ENCODE results near the gene PLPPR3. TPM values are rescaled to one million over a fixed set of nuclear protein-coding genes. Genes with fewer than 3 reads are reported as not detected.
A peak's percentile ranks its signal among the peaks of the same experiment; 100 is the strongest.

PLPPR3 gene
- total and polyA plus RNA-seq, 9 of the 15 experiments (the other 6 are each of a cell fraction or from before 2014, with no cell fraction given): 0.01 to 48.2 (median 8.6) TPM

GRCh38 chr19:843180-843835 lies 21.6 kb upstream of the PLPPR3 start (continued):
- TF ChIP-seq TRIM25 (IDR thresholded peaks at IDR 0.05; ENCODE audit: borderline replicate concordance): no peak
- TF ChIP-seq RB1 (IDR thresholded peaks at IDR 0.05; ENCODE audit: low read depth): peak; percentile 41; the same call in 1 of the 2 replicates
- TF ChIP-seq JUN (IDR thresholded peaks at IDR 0.05; ENCODE audit: borderline replicate concordance, low read depth, low read length): no peak
- TF ChIP-seq JUN (CRISPR knock-in tag; IDR thresholded peaks at IDR 0.05; ENCODE audit: borderline replicate concordance): no peak
- no peak for TF ChIP-seq ZNF655 (CRISPR knock-in tag; IDR thresholded peaks at IDR 0.05)
- TF ChIP-seq E4F1 (CRISPR knock-in tag; IDR thresholded peaks at IDR 0.05; ENCODE audit: borderline replicate concordance): no peak
- TF ChIP-seq, protein P1, sequence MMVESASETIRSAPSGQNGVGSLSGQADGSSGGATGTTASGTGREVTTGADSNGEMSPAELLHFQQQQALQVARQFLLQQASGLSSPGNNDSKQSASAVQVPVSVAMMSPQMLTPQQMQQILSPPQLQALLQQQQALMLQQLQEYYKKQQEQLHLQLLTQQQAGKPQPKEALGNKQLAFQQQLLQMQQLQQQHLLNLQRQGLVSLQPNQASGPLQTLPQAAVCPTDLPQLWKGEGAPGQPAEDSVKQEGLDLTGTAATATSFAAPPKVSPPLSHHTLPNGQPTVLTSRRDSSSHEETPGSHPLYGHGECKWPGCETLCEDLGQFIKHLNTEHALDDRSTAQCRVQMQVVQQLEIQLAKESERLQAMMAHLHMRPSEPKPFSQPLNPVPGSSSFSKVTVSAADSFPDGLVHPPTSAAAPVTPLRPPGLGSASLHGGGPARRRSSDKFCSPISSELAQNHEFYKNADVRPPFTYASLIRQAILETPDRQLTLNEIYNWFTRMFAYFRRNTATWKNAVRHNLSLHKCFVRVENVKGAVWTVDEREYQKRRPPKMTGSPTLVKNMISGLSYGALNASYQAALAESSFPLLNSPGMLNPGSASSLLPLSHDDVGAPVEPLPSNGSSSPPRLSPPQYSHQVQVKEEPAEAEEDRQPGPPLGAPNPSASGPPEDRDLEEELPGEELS (CRISPR knock-in tag; IDR thresholded peaks at IDR 0.05; ENCODE audit: borderline replicate concordance): no peak
- TF ChIP-seq MCM5 (IDR thresholded peaks at IDR 0.05; ENCODE audit: low read depth): no peak
- TF ChIP-seq SNIP1 (IDR thresholded peaks at IDR 0.05; ENCODE audit: low read depth): no peak
- no peak for TF ChIP-seq CREB3L1 (IDR thresholded peaks at IDR 0.05; ENCODE audit: borderline replicate concordance, low read depth)
- TF ChIP-seq ZNF212 (CRISPR knock-in tag; IDR thresholded peaks at IDR 0.05): no peak
- no peak for TF ChIP-seq PHF8 (IDR thresholded peaks at IDR 0.05; ENCODE audit: borderline replicate concordance, low read length)
- no peak for TF ChIP-seq SAP30 (IDR thresholded peaks at IDR 0.05; ENCODE audit: borderline replicate concordance, insufficient read depth, low read depth, low read length, poor library complexity, severe bottlenecking)
- TF ChIP-seq TEAD1 (CRISPR knock-in tag; IDR thresholded peaks at IDR 0.05): 0 out of 4 replicates have a peak, but pooled peaks of 1 of the 2 experiments have one; percentile 22

Measured in K562 (cell line).